A172 (cell line): ENCODE data around the gene DHRSX. TPM values are rescaled to one million over a fixed set of nuclear protein-coding genes. Genes with fewer than 3 reads are reported as not detected.
"Not testable (repeated sequence)": the region's sequence is repeated elsewhere in the genome, so short reads cannot be mapped to it uniquely, and the experiment has no call there.

Experiments used
- DNase-seq: peaks from one replicate; pipeline ENCODE4 v3.0.0-alpha.2; 2015; ENCODE audit warnings: low spot score
- total RNA-seq: library from RNA; depleted of rRNA; stranded (reverse); fragments of >200 nt; shearing (Covaris generic); gene quantifications from 2 replicates; pipeline ENCODE4 v1.2.3, GENCODE V29; 2014

Gene DHRSX
- total RNA-seq, 1 experiment from 2014 or later: 47.2 TPM

GRCh38 chrX:2265658-2266444 is 234.9 kb downstream of the DHRSX start:
- not testable (repeated sequence) for DNase-seq

- DNase-seq: no peak
Observed at GRCh38 chrX:2264179-2265030, 236.4 kb downstream of the DHRSX start.

GRCh38 chrX:2263203-2263602 is 237.6 kb downstream of the DHRSX start:
- no peak for DNase-seq

GRCh38 chrX:2262668-2263055 is 238.1 kb downstream of the DHRSX start:
- no peak for DNase-seq

- no peak for DNase-seq
Observed at GRCh38 chrX:2261831-2262667, 238.7 kb downstream of the DHRSX start.

- DNase-seq: no peak
Observed at GRCh38 chrX:2252331-2253065, 248.3 kb downstream of the DHRSX start.

GRCh38 chrX:2251211-2251610 is 249.6 kb downstream of the DHRSX start:
- no peak for DNase-seq

- peak; percentile 85 for DNase-seq
Observed at GRCh38 chrX:2243913-2244460, 256.8 kb downstream of the DHRSX start.

DNA sequence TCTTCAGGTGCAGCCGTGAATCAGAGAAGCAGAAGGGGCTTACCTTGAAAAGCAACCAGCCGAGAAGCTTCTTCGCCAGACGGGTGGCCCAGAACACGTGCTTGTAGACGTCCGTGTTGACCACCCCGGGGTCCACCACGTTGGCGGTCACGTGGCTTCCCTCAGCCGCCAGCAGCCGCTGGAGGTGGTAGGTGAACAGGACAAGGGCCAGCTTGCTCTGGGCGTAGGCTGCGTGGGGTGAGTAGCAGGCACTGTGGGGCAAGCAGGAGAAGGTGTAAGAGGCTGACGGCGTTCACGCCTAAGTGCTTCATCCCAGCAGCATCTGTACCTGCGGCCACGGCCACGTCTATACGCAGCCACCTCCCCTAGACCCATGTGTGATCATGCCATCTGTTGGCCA is 257.8 kb downstream of the DHRSX start:
- no peak for DNase-seq

DNA sequence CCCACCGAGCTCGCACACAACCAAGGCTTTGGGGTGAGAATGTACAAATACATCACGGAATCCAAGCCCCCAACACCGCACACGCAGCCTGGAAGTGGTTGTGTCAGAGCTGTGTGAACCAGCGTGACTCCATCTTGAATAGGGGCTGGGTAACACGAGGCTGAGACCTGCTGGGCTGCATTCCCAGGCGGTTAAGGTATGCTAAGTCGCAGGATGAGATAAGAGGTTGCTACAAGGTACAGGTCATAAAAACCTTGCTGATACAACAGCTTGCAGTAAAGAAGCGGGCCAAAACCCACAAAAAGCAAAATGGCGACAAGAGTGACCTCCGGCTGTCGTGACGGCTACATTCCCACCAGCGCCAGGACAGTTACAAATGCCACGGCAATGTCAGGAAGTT is 258.4 kb downstream of the DHRSX start:
- no peak for DNase-seq

- DNase-seq: not testable (repeated sequence)
Observed at GRCh38 chrX:2241496-2241895, 259.3 kb downstream of the DHRSX start.

- not testable (repeated sequence) for DNase-seq
Observed at GRCh38 chrX:2240761-2241160, 260.0 kb downstream of the DHRSX start.

GRCh38 chrX:2237976-2238375 is 262.8 kb downstream of the DHRSX start:
- DNase-seq: no peak

GRCh38 chrX:2231570-2232192 is 269.1 kb downstream of the DHRSX start:
- DNase-seq: no peak

DNA sequence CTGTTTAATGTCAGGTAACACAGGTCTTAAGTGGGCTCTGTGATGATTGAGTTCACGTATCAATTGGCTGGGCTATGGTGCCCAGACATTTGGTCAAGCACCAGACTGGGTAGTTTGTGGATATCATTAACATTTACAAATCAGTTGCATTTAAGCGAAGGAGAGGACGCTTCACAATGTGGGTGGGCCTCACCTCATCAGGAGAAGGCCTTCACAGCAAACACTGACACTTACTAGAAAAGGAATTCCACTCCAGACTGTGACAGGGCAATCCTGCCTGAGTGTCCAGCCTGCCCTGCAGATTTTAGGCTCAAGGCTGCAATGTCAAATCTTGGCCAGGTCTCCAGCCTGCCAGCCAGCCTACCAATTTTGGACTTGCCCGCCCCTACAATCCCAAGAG is 270.3 kb downstream of the DHRSX start:
- no peak for DNase-seq

DNA sequence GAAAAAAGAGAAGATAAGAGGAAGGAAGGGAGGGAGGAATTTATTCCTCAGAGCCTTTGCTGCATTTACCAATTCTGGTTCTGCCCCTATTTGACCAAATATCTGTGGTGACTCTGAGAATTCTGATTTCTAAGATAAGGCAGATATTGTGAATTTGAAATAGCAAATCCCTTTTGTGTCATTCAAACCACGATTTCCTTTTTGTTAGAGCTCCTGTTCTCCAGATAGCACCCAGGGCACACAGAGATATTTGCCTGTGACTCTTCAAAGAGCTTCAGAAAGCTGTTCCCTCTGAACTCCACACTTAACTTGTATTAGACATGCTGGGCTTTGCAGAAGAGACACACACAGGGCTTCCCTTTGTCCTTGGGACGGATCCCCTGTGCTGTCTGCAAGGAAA is 272.2 kb downstream of the DHRSX start:
- DNase-seq: no peak

- DNase-seq: no peak
Observed at GRCh38 chrX:2226906-2227656, 273.7 kb downstream of the DHRSX start.

GRCh38 chrX:2226182-2226581 is 274.6 kb downstream of the DHRSX start:
- no peak for DNase-seq

- DNase-seq: no peak
Observed at GRCh38 chrX:2224597-2225235, 276.1 kb downstream of the DHRSX start.
